ENCODE data around the gene SLC25A43. TPM values are rescaled to one million over a fixed set of nuclear protein-coding genes. Genes with fewer than 3 reads are reported as not detected.

Gene SLC25A43
- total RNA-seq, 1 donor from 2014 or later, result 6.1 TPM

DNA sequence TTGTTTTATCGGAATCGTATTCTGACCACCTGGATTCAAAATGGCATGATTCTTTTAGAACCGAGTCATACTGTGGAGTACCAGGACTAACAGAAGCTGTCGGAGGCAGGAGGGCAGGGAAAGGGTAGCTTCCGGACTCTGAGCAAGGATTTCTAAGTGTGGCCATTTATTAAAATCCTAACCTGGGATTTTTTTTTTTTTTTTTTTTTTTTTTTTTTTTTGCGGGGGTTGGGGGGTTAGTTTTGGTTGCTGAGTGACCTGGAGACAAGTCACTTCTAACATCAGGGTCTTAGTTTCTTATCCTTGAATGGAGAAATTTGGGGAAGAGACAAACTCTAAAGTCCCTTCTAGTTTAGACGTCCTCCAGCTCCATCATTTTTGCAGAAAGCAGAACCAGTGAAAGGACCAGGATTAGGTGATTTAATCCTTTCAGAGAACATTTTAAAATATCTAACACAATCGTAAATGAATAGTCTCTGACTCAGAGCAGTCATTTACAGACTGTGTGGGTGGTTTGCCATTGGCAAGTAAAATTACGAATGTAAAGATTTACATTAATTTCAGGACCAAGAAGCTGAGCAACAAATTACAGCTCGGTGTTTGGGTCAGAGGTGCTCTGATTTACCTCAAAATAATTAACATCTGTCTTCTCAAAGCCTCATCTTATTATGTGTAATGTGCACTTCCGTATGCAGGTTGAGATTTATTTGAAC, 76.4 kb downstream of the SLC25A43 start:
- H3K4me1 Mint-ChIP-seq, result peaks cover 9% of the 10 kb centered on the region
- no peak overlapping the region for H3K27ac Mint-ChIP-seq (ENCODE audit: unreplicated experiment)
- peaks cover 3% of the 10 kb centered on the region for H3K27me3 Mint-ChIP-seq (ENCODE audit: low read depth)
- H3K9me3 Mint-ChIP-seq, result peaks cover 5% of the 10 kb centered on the region
- no peak overlapping the region for H3K4me3 Mint-ChIP-seq
- TF ChIP-seq, protein P1, sequence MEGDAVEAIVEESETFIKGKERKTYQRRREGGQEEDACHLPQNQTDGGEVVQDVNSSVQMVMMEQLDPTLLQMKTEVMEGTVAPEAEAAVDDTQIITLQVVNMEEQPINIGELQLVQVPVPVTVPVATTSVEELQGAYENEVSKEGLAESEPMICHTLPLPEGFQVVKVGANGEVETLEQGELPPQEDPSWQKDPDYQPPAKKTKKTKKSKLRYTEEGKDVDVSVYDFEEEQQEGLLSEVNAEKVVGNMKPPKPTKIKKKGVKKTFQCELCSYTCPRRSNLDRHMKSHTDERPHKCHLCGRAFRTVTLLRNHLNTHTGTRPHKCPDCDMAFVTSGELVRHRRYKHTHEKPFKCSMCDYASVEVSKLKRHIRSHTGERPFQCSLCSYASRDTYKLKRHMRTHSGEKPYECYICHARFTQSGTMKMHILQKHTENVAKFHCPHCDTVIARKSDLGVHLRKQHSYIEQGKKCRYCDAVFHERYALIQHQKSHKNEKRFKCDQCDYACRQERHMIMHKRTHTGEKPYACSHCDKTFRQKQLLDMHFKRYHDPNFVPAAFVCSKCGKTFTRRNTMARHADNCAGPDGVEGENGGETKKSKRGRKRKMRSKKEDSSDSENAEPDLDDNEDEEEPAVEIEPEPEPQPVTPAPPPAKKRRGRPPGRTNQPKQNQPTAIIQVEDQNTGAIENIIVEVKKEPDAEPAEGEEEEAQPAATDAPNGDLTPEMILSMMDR (conservative IDR thresholded peaks at IDR 0.05), result no peak
- DNase-seq (ENCODE audit: low read depth, low spot score), result no peak
- peaks cover 7% of the 10 kb centered on the region for H3K36me3 Mint-ChIP-seq (ENCODE audit: low read depth)

DNA sequence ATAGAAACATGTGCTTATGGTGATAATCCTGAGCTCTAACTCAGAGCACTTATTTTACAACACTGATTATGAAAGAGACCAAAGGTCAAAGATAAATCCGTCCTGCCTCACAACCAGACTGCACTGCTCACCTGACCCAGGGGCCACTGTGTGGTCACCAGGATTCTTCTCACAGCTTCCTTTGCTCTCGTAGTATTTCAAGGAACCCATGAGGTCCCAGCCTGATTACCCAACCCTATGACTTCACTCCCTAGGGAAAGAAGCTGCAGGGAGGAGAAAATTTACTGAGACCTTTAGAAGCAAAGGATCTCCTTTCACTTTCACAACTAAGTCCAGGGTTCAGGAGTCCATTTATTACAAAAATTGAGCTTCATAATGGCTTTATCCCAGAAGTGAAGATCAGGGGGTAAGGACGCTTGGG, 78.7 kb downstream of the SLC25A43 start:
- H3K9me3 Mint-ChIP-seq, result peaks cover 5% of the 10 kb centered on the region
- H3K36me3 Mint-ChIP-seq (ENCODE audit: low read depth), result no peaks in the 10 kb centered on the region
- peaks cover 9% of the 10 kb centered on the region for H3K4me1 Mint-ChIP-seq
- H3K27me3 Mint-ChIP-seq (ENCODE audit: low read depth), result peaks cover 3% of the 10 kb centered on the region
- no peak overlapping the region for H3K27ac Mint-ChIP-seq (ENCODE audit: unreplicated experiment)
- no peak for DNase-seq (ENCODE audit: low read depth, low spot score)
- TF ChIP-seq, protein P1 (conservative IDR thresholded peaks at IDR 0.05), result no peak
- no peak overlapping the region for H3K4me3 Mint-ChIP-seq

DNA sequence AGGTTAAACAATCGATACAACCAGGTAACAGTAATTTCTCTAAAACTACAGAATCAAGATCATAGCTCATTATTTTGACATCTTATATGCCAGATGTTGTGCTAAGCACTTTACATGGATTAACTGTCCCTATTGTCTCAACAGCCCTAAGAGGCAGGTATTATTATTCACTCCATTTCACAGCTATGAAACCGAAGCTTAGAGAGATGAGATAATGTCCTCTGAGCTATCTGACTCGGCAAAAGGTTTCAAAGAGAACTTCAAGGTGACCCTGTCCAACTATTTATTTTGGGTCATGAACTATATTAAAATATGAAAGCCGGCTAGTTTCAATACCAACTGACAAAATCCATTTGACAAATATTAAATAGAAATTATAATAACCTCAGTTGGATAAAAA, 79.4 kb downstream of the SLC25A43 start:
- peaks cover 5% of the 10 kb centered on the region for H3K9me3 Mint-ChIP-seq
- no peak overlapping the region for H3K4me3 Mint-ChIP-seq

DNA sequence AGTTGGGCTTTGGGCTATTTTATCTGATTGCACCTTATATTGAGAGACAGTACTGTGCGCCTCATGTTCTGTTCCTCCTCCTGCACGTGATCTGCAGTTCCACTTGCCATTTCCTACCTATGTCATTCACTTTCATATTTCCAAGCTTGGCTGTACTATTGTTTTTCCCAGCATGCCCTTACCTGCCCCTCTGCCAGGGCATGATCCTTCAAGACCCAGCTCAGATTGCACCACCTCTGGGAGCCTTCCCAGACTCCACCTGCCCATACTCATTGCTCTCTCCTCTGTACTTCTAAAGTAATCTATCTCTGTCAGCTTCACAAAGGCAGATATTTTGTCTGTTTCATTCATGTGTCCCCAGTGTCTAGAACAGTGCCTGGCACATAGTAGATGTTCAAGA, 80.7 kb downstream of the SLC25A43 start:
- no peak for DNase-seq (ENCODE audit: low read depth, low spot score)
- no peak overlapping the region for H3K4me3 Mint-ChIP-seq
- no peaks in the 10 kb centered on the region for H3K36me3 Mint-ChIP-seq (ENCODE audit: low read depth)
- TF ChIP-seq, protein P1 (conservative IDR thresholded peaks at IDR 0.05), result no peak
- peaks cover 3% of the 10 kb centered on the region for H3K27me3 Mint-ChIP-seq (ENCODE audit: low read depth)
- peaks cover 5% of the 10 kb centered on the region for H3K9me3 Mint-ChIP-seq
- no peak overlapping the region for H3K27ac Mint-ChIP-seq (ENCODE audit: unreplicated experiment)
- peaks cover 9% of the 10 kb centered on the region for H3K4me1 Mint-ChIP-seq

More for the DNA sequence above, 79.4 kb downstream of the SLC25A43 start:
- peaks cover 3% of the 10 kb centered on the region for H3K27me3 Mint-ChIP-seq (ENCODE audit: low read depth)
- H3K36me3 Mint-ChIP-seq (ENCODE audit: low read depth), result no peaks in the 10 kb centered on the region
- no peak overlapping the region for H3K27ac Mint-ChIP-seq (ENCODE audit: unreplicated experiment)
- TF ChIP-seq, protein P1 (conservative IDR thresholded peaks at IDR 0.05), result no peak
- DNase-seq (ENCODE audit: low read depth, low spot score), result no peak
- peaks cover 9% of the 10 kb centered on the region for H3K4me1 Mint-ChIP-seq

DNA sequence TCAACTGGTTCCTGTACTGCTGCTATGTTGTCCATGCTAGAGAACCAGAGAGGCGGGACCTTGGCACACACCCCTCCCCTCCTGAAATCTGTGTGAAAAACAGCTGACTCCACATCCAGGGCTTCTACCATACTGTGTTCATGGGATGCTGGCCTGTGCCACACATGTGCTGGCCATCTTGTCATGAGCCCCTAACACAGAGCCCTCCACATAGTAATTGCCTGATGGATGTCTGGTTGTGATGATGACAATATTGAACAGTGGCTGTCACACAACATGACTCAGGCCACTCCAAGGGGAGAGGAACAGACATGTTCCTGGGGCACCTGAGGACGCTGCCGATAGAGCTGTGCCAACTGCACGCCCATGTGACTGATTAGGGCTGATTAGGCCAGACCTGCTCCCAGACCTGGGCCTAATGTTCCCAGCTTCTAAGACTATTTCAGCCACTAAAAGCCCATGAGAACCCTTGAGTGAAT, 82.2 kb downstream of the SLC25A43 start:
- Mint-ChIP-seq H3K4me1 (peaks cover 3% of the 10 kb centered on the region), H3K9me3 (peaks cover 5% of the 10 kb centered on the region), H3K4me3 (no peak overlapping the region), H3K27ac (ENCODE audit: unreplicated experiment) (no peak overlapping the region), H3K27me3 (ENCODE audit: low read depth) (peaks cover under 1% of the 10 kb centered on the region), H3K36me3 (ENCODE audit: low read depth) (no peaks in the 10 kb centered on the region)
- no peak for DNase-seq (ENCODE audit: low read depth, low spot score)
- TF ChIP-seq, protein P1 (conservative IDR thresholded peaks at IDR 0.05), result no peak
